ENCODE results near the gene OGFOD3.
"Not testable (repeated sequence)": the region's sequence is repeated elsewhere in the genome, so short reads cannot be mapped to it uniquely, and the experiment has no call there.

OGFOD3 gene

DNA sequence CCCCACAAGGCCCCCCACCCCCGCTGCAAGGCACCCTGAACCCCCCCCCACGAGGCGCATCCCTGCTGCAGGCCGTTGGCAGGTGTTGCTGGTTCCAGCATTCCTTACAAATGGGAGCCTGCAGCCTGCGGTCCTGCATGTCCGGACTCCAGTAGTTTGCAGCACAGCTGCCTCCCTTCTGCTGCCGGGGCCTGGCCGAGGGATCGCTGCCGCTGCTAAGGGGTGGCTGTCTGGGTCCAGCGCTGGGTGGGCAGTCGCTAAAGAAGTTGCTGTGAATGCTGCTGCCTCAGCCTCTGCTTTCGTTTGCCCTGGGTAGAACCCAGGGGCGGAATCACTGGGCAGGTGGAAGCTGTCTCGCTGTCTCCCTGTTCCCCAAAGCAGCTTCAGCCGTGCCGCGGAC lies 35.0 kb downstream of the OGFOD3 start:
- H3K4me1 Mint-ChIP-seq, result peaks cover 40% of the 10 kb centered on the region
- H3K27me3 Mint-ChIP-seq (ENCODE audit: low read depth, poor library complexity), result peaks cover 24% of the 10 kb centered on the region
- H3K27ac Mint-ChIP-seq, result no peak overlapping the region
- H3K36me3 Mint-ChIP-seq (ENCODE audit: low read depth), result no peaks in the 10 kb centered on the region
- no peaks in the 10 kb centered on the region for H3K9me3 Mint-ChIP-seq
- no peak overlapping the region for H3K4me3 Mint-ChIP-seq
- TF ChIP-seq, protein P1, sequence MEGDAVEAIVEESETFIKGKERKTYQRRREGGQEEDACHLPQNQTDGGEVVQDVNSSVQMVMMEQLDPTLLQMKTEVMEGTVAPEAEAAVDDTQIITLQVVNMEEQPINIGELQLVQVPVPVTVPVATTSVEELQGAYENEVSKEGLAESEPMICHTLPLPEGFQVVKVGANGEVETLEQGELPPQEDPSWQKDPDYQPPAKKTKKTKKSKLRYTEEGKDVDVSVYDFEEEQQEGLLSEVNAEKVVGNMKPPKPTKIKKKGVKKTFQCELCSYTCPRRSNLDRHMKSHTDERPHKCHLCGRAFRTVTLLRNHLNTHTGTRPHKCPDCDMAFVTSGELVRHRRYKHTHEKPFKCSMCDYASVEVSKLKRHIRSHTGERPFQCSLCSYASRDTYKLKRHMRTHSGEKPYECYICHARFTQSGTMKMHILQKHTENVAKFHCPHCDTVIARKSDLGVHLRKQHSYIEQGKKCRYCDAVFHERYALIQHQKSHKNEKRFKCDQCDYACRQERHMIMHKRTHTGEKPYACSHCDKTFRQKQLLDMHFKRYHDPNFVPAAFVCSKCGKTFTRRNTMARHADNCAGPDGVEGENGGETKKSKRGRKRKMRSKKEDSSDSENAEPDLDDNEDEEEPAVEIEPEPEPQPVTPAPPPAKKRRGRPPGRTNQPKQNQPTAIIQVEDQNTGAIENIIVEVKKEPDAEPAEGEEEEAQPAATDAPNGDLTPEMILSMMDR (IDR thresholded peaks at IDR 0.05), result no peak
- no peak for DNase-seq

DNA sequence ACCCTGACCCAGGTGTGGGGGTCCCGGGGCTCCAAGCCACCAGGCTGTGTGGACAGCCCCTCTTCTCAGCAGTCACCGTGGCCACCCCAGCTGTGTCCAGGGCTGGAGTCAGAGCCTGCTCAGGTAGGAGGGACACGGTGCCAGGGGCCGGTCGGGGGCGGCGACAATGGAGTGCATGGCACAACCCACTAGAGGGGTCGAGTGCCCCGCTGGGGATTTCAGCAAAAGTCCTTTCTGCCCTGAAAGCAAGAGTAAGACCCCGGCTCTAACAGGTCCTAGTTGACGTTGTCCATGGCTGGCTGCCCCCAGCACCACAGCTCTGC lies 35.5 kb downstream of the OGFOD3 start:
- no peak overlapping the region for H3K27ac Mint-ChIP-seq
- no peak for DNase-seq
- H3K36me3 Mint-ChIP-seq (ENCODE audit: low read depth), result no peaks in the 10 kb centered on the region
- TF ChIP-seq, protein P1 (IDR thresholded peaks at IDR 0.05), result no peak
- no peaks in the 10 kb centered on the region for H3K9me3 Mint-ChIP-seq
- no peak overlapping the region for H3K4me3 Mint-ChIP-seq
- H3K4me1 Mint-ChIP-seq, result peaks cover 39% of the 10 kb centered on the region
- peaks cover 24% of the 10 kb centered on the region for H3K27me3 Mint-ChIP-seq (ENCODE audit: low read depth, poor library complexity)

DNA sequence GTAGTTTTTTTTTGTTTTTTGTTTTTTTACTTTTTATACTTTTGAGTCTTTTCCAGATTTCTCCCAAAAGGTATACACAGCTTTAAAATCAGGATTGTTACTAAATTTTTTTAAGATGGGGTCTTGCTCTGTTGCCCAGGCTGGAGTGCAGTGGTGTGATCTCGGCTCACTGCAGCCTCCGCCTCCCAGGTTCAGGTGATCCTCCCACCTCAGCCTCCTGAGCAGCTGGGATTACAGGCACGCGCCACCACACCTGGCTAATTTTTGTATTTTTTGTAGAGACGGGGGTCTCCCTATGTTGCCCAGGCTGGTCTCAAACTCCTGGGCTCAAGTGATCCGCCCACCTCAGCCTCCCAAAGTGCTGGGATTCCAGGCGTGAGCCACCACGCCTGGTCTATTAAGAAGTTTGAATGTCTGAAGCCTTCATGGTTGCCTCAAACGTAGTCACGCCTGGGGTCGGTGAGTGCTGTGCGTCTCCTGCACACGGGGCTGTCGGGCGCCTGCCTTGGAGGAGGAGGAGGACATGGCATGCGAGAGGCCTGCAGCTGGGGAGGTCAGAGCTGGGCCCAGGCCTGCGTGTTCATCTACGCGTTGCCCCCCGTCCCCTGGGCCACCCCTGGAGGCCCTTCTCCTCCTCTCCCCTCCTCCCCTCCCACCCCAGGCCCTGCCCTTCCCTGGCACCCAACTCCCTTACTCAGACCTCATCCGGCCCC lies 36.0 kb downstream of the OGFOD3 start:
- not testable (repeated sequence) for H3K4me3 Mint-ChIP-seq; H3K36me3 Mint-ChIP-seq (ENCODE audit: low read depth); H3K27ac Mint-ChIP-seq; DNase-seq; H3K9me3 Mint-ChIP-seq
- Mint-ChIP-seq H3K27me3 (ENCODE audit: low read depth, poor library complexity) (peaks cover 24% of the 10 kb centered on the region), H3K4me1 (peaks cover 33% of the 10 kb centered on the region)

DNA sequence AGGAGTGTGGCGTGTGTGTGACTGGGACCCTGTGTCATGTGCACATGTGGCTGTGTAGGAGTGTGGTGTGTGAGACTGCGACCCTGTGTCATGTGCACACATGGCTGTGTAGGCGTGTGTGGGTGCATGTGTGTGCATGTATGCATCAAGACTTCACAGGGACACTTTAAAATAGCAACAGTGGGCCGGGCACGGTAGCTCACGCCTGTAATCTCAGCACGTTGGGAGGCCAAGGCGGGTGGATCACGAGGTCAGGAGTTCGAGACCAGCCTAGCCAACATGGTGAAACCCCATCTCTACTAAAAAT lies 36.7 kb downstream of the OGFOD3 start:
- H3K36me3 Mint-ChIP-seq (ENCODE audit: low read depth); H3K9me3 Mint-ChIP-seq; H3K4me3 Mint-ChIP-seq; DNase-seq; H3K27ac Mint-ChIP-seq: not testable (repeated sequence)
- Mint-ChIP-seq H3K27me3 (ENCODE audit: low read depth, poor library complexity) (peaks cover 23% of the 10 kb centered on the region), H3K4me1 (peaks cover 31% of the 10 kb centered on the region)

DNA sequence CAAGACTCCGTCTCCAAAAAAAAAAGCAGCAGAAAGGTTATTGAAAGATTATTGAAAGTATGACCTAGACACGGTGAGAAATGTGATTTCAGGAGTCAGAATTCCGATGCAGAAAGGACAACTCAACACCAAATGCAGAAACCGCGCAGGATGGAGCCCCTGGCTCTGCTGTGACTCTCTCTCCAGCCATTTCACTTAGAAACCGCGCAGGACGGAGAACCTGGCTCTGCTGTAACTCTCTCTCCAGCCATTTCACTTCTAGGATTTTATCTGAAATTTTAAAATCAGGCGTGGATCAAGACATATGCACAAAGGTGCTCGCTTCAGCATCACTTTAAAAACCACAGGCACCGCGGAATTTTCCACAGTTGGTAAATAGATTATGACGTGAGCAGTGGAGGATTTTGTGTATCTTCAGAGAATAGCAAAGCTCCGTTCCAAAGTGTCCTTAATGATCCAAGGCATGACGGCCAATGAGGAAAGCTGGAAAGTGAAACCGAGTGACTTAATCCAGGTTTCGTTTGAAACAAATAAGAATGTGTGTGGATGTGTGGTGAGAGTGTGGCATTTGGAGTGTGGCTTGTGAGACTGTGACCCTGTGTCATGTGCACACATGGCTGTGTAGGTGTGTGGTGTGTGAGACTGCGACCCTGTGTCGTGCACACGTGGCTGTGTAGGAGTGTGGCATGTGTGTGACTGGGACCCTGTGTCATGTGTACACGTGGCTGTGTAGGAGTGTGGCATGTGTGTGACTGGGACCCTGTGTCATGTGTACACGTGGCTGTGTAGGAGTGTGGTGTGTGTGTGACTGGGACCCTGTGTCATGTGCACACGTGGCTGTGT lies 37.3 kb downstream of the OGFOD3 start:
- peaks cover 23% of the 10 kb centered on the region for H3K27me3 Mint-ChIP-seq (ENCODE audit: low read depth, poor library complexity)
- TF ChIP-seq, protein P1 (IDR thresholded peaks at IDR 0.05), result no peak
- H3K27ac Mint-ChIP-seq, result no peak overlapping the region
- DNase-seq, result no peak
- H3K36me3 Mint-ChIP-seq (ENCODE audit: low read depth), result no peaks in the 10 kb centered on the region
- peaks cover 29% of the 10 kb centered on the region for H3K4me1 Mint-ChIP-seq
- H3K4me3 Mint-ChIP-seq, result no peak overlapping the region
- no peaks in the 10 kb centered on the region for H3K9me3 Mint-ChIP-seq

DNA sequence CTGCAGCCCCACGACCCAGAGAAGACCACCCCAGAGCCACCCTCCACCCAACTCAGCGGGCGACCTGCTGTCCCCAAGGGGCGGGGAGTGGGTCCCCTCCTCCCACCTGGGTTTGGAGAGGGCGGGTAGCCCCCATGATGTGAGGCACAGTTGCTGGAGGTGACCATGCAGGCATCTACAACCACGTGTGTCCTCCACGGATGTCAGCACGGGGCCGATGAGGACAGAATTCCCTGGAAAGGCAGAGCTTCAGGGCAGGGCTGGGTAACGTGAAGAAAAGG lies 39.7 kb downstream of the OGFOD3 start:
- Mint-ChIP-seq H3K27ac (no peak overlapping the region), H3K36me3 (ENCODE audit: low read depth) (no peaks in the 10 kb centered on the region), H3K9me3 (no peaks in the 10 kb centered on the region), H3K4me3 (no peak overlapping the region), H3K27me3 (ENCODE audit: low read depth, poor library complexity) (peaks cover 23% of the 10 kb centered on the region), H3K4me1 (peaks cover 20% of the 10 kb centered on the region)
- no peak for DNase-seq
- TF ChIP-seq, protein P1 (IDR thresholded peaks at IDR 0.05), result no peak
